Measurements from ENCODE around the gene P3R3URF.

The P3R3URF gene

GRCh38 chr1:46193984-46194570 is 17.8 kb upstream of the P3R3URF start:
- DNase-seq = no peak

- no peak for DNase-seq
Measured at GRCh38 chr1:46193285-46193684, 17.0 kb upstream of the P3R3URF start.

- DNase-seq = no peak
Measured at GRCh38 chr1:46192171-46192570, 15.9 kb upstream of the P3R3URF start.

- no peak for DNase-seq
Measured at GRCh38 chr1:46191033-46191701, 14.9 kb upstream of the P3R3URF start.

GRCh38 chr1:46190539-46190938 is 14.3 kb upstream of the P3R3URF start:
- no peak for DNase-seq

- no peak for DNase-seq
Measured at GRCh38 chr1:46188295-46189030, 12.2 kb upstream of the P3R3URF start.

- DNase-seq = no peak
Measured at GRCh38 chr1:46187106-46187869, 11.0 kb upstream of the P3R3URF start.

GRCh38 chr1:46186076-46186475 is 9.8 kb upstream of the P3R3URF start:
- no peak for DNase-seq

GRCh38 chr1:46184920-46185658 is 8.8 kb upstream of the P3R3URF start:
- peak in 1 of 4 experiments; percentile 19 for DNase-seq

GRCh38 chr1:46183926-46184557 is 7.8 kb upstream of the P3R3URF start:
- peak; percentile 54 to 72 (median 69) for DNase-seq

- peak; percentile 58 to 79 (median 72) for DNase-seq
Measured at GRCh38 chr1:46183079-46183847, 7.0 kb upstream of the P3R3URF start.

GRCh38 chr1:46181343-46182260 is 5.3 kb upstream of the P3R3URF start:
- DNase-seq = no peak

GRCh38 chr1:46180082-46180616 is 3.9 kb upstream of the P3R3URF start:
- peak in 3 of 4 experiments; percentile 13 to 52 (median 26) for DNase-seq

- peak; percentile 81 to 88 (median 84) for DNase-seq
Measured at GRCh38 chr1:46179138-46180081, 3.1 kb upstream of the P3R3URF start.

GRCh38 chr1:46175243-46175642 is 1.0 kb downstream of the P3R3URF start:
- no peak for DNase-seq

- DNase-seq = no peak
Measured at GRCh38 chr1:46174448-46175231, 1.6 kb downstream of the P3R3URF start, which contains the start of gene TSPAN1. Gene TSPAN1, plus strand, starts transcription at chr1:46175087. Its CDS starts 6,021 bp downstream, at chr1:46181108.

GRCh38 chr1:46173361-46173856 is 2.9 kb downstream of the P3R3URF start:
- peak in 2 of 4 experiments; percentile 12 to 23 for DNase-seq
